NCI-H526 treated with DMSO at 0.1 percent for 48 hours (cell line): ENCODE measurements around the gene PM20D1.

Source experiments
- DNase-seq: peaks from one replicate; lab custom pipeline; 2025; lab: John Stamatoyannopoulos, UW

The PM20D1 gene

DNA sequence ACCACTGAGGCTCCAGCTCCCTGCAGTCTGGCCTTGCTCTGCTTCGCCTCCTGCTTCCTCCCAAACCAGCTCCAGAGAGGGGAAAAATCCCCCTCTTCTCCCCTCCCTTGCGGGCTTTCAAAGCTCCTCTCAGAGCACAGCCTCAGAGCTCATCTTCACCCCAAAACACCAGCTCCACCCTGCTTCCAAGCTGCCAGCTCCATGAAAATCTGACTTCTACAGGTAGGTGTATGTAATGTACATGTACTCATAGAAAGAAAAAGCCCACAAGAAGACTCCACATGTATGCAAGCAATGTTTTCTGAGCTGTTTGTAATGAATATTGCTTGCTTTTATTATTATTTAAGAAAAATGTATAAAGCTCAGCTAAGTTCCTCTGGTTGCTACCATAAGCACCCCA, 45.3 kb downstream of the PM20D1 start:
- no peak for DNase-seq

DNA sequence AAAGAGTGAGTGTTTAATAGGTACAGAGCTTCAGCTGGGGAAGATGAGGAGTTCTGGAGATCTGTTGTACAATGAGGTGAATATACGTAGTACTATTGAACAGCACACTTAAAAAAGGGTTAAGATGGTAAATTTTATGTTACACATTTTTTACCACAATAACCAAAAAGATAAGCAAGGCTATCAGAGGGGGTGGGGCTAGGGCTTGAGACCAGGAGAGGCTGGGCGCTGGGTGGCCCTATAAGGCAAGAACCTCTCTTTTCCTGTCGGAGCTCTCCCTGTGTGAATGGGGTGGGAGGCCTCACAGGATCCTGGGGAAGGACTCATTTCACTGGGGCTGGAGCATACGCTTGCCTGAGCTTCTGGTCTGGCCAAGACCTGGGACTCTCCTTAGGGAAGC, 45.9 kb downstream of the PM20D1 start:
- DNase-seq, result no peak

DNA sequence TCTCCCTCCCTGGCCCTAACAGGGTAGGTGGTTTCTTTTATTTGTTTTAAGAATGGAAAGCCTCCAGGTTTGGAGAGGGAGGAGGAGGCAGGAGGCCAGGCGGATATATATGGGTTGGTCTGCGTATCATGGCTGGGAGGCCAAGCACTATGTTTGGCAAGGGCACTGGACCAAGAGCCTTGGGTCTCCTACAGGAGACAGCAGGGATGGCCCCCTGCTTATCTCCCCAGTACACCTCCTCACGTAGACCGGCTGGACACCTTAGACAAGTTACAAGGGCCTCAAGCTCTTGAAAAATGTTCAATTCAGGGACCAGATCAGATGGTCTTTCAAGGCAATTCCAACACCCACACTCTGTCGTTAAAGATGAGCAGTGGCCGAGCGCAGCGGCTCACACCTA, 47.9 kb downstream of the PM20D1 start:
- no peak for DNase-seq

DNA sequence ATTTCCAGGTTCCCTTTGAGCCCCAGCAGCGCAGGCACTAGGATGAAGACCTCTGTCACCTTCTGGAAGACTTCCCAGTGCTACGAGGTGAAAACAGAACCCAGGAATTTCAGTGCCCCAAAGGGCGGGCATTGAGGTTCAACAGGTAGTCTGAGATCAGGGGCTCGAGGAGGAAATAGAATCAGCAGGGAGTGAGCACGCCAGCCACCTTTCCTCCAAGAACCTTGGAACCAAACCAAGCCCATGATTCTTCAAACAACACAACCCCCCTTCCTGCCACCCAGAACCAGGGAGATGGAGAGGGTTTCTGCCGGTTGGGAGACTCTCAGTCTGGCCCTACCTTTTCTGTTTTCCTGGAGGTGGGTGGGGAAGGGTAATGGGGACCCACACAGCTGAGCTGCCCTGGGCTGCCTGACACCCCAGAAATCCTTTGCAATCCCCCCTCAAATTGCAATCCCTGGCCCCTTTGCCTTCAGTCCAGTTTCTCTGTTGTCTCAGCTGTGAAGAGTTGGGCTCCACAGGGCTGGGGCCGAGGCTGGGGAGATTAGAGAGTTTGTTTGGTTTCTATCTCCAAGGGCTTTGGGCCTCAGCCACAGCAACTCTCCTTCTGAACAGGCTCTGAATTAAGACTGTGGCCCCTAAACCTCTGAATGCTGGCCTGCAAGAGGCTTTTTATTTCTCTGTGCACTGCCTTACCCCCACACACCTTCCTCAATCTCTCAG, 48.8 kb downstream of the PM20D1 start:
- DNase-seq, result no peak

DNA sequence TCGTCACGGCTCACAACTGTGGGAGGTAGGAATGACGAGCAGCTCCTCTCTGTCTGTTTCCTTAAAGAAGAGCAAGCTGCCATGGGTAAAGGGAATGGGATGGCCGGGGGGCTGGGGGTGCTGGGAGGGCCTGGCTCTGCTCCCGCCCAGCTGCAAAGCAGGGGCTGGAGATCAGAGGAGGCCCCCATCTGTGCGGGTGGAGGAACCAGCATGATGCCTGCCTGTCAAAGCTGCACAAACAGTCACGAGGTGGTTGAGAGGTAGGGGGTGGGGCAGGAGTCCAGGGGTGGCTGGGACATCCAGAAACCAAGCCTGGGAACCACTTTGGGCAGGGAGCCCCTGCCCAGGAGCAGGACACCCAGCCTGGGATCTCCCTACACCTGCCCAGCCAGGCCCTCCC, 49.5 kb downstream of the PM20D1 start:
- no peak for DNase-seq

DNA sequence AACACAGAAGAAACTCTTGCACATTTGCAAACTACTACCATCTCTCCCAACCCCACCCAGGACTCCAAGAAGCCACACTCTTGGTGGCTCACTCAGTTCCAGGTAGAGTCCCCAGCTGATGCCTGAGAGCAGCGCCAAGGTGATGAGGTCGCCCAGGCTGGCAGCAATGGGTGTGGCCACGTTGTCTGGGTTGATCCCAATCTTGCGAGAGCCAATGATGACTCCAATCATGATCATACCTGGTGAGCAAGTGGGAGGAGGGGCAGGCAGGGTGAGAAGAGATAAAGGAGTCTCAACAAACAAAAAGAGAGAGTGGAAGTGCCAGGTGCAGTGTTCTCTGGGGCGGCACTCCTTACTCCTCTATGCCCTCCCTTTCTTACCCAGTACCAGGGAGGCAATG, 51.4 kb downstream of the PM20D1 start:
- DNase-seq, result no peak

DNA sequence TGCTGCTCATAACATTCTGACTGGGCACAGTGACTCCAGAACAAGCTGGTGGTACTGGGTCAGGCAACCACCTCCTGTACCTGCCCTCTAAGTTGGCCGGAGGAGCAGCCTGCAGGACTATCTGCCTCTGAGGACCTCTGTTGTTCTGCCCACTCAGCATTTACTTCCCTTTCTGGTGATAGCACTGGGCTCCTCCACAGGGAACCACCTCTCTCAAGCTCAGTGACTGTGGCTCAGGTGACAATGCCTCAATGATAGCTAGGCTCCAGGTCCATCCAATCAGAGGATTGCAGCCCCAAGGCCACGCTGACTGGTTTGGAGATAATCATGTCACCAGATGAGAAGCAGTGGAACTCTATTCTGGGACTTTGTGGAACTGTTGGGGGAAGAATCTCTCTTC, 52.8 kb downstream of the PM20D1 start:
- DNase-seq, result no peak

DNA sequence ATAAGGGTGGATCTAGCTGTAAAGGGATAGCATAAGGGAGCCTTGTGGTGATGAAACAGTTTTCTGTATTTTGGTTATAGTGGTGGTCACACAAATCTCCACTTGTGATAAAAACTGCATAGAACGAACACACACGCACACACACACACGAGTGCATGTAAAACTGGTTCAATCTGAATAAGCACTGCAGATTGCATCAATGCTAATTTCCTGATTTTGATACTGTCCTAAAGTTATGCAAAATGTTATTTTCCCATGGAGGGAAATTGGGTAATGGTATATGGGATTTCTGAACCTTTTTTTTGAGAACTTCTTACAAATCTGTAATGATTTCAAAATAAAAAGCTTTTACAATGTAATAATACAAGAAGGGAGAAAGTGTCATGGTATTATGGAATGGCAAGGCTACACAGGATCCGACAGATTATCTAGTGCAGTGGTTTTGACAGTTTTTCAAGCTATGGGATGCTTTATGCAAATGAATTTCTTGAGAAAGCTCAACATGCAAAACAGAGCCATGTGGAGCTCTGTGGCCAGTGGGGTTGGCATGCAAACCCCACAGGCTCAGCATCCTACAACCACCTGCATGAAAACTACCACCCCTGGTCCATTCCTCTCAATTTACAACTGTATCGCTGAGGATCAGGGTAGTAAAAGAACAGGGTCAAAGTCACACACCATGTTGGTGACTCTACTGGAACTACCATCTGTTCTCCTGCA, 55.8 kb downstream of the PM20D1 start:
- DNase-seq, result peak; percentile 86

DNA sequence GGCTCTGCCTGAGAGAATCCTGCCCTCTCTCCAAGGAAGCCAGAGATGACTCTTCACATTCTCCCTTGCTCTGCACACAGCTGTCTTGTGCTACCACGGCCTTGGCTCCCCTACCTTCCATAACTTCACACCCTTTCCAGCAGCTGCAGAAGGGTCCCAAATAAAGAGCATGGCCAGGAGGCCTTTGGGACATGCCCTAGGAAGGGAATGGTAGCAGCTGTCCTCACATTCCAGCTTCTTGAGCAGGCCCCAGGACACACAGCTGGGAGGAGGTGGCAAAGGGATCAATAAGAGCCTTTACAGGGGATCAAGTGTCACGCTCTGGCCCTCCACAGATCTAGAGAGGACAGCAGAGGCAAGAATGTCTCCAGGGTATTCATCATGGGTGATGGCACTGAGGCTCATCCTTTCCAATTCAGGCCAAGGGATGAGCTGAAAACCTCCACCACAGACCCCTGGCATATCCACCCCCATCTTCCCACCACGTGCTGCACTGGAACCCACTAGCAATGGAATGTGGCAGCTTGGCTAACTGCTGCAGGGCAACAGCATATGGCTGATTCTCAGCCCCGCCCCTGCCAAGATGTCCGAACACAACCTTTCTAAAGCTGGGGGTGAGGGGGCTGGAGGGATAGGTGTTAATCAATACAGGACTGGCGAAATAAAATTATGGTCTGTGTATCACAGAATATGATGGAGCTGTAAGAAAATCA, 56.8 kb downstream of the PM20D1 start:
- DNase-seq, result no peak

DNA sequence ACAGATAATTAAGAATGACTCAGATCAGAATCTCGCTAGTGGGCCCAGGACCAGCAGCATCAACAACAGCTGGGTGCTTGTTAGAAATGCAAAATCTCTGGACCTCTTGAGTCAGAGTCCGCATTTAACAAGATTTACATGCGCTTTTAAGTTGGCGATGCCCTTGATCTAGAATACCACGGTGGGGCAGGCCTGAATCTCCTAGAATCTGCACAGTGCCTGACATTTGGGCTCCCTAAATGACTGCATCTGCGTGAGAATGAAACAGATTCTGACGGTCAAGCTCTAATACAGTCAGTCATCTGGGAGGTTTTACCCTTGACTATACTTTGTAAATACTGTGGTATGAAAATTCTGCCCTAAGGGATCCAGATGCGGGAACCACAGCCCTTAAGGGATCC, 57.5 kb downstream of the PM20D1 start:
- no peak for DNase-seq

DNA sequence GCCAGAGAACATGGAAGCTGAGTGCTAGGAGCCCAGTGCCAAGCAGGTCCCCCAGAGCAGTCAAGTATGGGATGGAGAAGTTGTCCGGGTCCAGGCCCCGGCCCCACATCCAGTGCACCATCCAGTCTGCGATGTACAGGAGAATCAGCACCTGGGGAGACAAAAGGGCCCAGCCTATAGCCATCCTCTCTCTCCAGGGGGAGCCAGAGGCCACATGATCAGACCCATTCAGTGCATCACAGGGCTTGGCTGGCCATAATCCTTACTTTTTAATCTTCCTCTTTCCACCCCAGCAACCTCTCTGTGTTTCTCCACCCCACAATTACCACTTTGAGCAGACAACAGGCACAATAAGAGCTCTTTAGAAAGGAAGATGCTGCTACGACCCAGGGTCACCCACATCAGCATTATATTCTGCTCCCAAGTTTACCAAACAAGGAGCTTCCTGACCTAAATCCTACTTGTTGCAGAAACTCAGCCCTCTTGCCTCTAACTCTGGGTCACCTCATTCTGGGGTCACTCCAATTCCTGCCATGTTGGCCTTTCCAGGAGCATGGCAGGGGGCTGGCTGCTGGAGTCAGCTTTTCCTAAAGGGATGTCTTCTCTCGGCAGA, 58.3 kb downstream of the PM20D1 start:
- DNase-seq, result peak; percentile 34

DNA sequence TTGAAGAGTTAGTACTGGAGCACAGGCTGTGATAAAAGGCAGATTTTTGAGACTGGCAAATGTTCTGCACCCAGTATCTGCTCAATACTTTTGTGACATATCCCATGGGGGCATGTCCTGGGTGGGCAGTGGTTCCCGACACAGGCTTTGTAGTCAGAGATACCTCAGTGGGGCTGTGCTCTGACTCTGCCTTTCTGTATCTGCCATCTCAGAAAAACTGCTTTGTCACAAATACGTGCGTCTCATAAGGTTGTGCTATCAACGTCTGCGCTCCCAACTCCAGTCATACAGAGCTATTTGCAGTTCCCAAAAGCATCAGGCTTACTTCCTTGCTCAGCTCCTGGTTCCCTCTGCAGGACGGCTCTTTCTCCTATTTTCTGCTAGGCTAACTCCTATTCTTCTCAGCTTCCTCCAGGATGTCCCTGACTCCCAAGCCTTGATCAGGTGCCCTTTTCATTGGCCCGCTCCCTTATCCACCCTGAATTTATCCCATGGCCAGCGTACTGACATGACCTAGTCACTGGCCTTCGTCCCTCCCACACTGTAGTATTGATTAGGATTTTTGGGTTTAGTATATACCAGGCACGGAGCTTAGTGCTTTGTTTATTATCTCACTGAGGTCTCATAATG, 62.5 kb downstream of the PM20D1 start:
- no peak for DNase-seq

DNA sequence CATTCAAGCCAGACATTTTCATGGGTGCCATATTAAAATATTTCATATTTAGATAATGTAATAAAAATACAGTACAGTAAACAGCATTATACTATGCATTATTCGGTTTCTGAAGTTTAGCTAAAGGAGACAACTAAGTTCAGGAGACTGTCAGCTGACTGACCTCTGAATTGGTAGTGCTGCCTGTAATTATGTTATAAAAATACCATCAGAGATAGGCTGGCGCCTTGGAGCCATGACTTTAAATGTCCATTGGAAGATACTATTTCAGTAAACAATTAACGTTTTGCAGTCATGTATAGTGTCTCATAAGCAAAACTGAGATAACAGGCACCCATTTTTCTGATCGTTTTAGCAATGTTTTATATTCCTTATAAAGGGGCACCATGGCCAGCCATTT, 63.3 kb downstream of the PM20D1 start:
- no peak for DNase-seq

DNA sequence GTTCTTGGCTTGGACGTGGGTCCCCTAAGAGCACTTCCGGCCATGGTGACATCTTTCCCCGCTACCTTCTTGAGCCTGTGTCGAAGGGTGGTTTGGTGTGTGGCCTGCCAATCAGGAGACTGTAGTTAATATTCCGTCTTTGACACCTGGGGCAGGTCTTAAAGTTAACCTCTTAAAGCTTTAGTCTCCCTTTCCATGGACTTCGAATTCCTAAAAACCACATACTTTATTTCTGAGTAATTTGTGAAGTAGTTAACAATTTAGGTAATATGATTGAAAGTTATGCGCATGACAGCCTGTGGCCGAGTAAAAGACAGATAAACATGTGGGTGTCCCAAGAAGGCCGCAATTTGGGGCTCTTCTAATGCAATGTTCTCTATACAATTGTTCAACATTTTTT, 64.5 kb downstream of the PM20D1 start:
- DNase-seq, result no peak

DNA sequence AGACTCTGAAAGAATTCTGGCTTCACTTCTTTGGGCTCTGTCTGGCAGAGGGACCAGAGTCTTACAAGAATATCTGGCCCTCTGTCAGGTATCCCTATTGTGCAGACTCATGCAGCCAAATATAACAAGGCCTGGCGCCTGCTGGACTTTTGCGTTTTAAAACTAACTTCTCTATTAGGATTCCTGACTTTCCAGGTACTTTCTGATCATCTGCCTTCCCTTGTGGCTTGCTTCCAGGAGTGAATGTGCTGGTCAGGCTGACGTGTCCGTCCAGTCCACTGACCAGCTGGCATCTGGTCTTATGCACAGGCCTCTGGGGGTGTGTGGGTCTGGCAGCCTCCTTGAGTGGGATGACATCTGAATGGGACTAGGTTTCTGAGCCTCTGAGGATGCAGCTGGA, 66.0 kb downstream of the PM20D1 start:
- DNase-seq, result no peak

DNA sequence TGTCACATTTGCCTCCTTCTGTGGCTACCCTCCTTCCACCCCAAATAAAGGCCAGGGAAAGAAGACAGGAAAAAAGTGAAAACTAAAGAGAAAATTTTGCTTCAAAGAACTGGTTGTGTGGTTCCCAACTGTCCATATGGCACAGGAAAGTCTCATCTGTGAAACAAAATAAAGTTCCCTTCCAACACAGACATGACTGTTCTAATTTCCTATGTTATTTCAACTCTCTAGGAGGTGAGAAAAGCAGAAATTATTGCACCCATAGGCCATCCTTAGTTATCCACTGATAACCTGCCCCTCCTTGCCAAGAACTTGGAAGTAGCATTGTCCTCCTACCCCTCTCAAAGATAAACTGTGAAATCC, 66.5 kb downstream of the PM20D1 start:
- no peak for DNase-seq

DNA sequence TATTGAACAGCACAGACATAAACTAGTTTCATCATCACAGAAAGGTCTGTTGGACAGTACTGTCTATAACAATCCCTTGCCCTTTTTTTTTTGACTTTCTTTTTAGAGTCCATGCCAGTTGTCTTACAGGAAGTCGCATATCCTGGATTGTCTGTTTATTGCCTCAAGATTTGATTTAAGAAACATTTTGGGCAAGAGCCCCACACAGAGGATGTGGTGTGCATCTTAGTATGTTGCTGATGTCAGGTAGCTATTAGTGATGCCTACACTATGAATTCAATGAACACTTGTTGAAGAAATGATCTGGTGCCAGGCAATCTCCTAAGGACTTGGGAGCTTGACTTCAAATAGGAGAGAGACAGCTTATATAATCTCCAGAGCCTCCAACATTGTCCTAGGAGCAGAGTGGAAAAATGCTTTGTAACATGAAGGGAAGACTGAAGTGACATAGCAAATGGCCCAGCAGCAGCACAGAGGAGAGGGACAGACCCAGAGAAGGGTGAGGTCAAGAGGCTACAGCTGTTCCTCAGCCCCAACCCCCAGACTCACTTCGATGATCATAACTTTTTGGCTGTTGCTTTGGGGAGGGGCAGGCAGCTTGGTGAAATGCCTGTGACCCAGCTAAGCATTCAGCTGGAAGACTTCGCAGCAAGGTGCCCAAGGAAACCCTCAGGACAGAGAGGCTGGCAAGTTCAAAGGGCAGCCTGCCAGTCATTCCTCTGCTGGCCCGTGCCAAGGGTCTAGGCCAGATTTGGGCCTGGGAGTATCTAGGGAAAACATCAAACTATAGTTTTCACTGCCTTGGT, 67.1 kb downstream of the PM20D1 start:
- no peak for DNase-seq

DNA sequence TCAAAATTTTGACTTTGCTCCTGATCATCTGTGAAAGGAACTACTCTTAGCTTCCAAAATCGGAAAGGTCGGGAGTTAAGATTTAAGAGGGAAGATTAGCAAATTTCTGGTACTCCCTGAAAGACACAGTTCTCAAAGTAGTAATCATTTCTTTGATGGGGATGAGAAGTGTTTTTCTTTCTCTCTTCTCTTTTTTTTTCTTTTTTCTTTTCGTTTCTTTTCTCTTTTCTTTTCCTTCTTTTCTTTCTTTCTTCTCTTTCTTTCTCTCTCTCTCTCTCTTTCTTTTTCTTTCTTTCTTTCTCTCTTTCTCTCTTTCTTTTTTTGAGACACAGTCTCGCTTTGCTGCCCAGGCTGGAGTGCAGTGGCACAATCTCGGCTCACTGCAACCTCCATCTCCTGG, 69.6 kb downstream of the PM20D1 start:
- DNase-seq, result no peak
